SK-N-SH treated with all-trans-retinoic acid at 6 μM for 48 hours (cell line): ENCODE data around the gene ME3.

ENCODE experiments used
- ATAC-seq: fragments of 200-7000 bp; cut with Tn5 transposase; 3 replicates; pipeline ENCODE4 v1.9.1; 2020; ENCODE audit warnings: mild to moderate bottlenecking, moderate library complexity
- ARNTL ChIP-seq: fragments of 450-650 bp; formaldehyde crosslinking; IDR thresholded peaks from 2 replicates; pipeline ENCODE4 v1.5.0; 2020; ENCODE audit warnings: low read depth, mild to moderate bottlenecking, moderate library complexity, borderline replicate concordance
- BACH2 ChIP-seq: fragments of 250-450 bp; sonication (Bioruptor Pico); IDR thresholded peaks from 2 replicates; pipeline ENCODE4 v1.9.0; 2021; ENCODE audit warnings: mild to moderate bottlenecking, borderline replicate concordance
- CREB5 ChIP-seq: fragments of 250-450 bp; sonication (Bioruptor Pico); IDR thresholded peaks from 2 replicates; pipeline ENCODE4 v1.5.1; 2020; ENCODE audit warnings: low read depth, mild to moderate bottlenecking, moderate library complexity
- CSDC2 ChIP-seq: fragments of 250-450 bp; sonication (Bioruptor Pico); IDR thresholded peaks from 2 replicates; pipeline ENCODE4 v1.5.0; 2020; ENCODE audit warnings: mild to moderate bottlenecking, moderate library complexity
- CSRNP3 ChIP-seq: fragments of 250-450 bp; sonication (Bioruptor Pico); IDR thresholded peaks from 2 replicates; pipeline ENCODE4 v1.5.1; 2021; ENCODE audit warnings: mild to moderate bottlenecking, moderate library complexity
- ESRRG ChIP-seq: fragments of 250-450 bp; sonication (Bioruptor Pico); IDR thresholded peaks from 2 replicates; pipeline ENCODE4 v1.6.1; 2021; ENCODE audit warnings: mild to moderate bottlenecking
- GLIS3 ChIP-seq: fragments of 250-450 bp; sonication (Bioruptor Pico); IDR thresholded peaks from 2 replicates; pipeline ENCODE4 v1.5.0; 2020; ENCODE audit warnings: mild to moderate bottlenecking, moderate library complexity
- ISL1 ChIP-seq: fragments of 250-450 bp; sonication (Bioruptor Pico); IDR thresholded peaks from 2 replicates; pipeline ENCODE4 v2.1.2; 2022; ENCODE audit warnings: mild to moderate bottlenecking, moderate library complexity
- OSR1 ChIP-seq: fragments of 250-450 bp; sonication (Bioruptor Pico); IDR thresholded peaks from 2 replicates; pipeline ENCODE4 v1.8.0; 2022; ENCODE audit warnings: moderate library complexity, mild to moderate bottlenecking, inconsistent platforms
- POU6F1 ChIP-seq: fragments of 250-450 bp; sonication (Bioruptor Pico); IDR thresholded peaks from 2 replicates; pipeline ENCODE4 v1.8.0; 2021; ENCODE audit warnings: low read depth, mild to moderate bottlenecking, moderate library complexity, borderline replicate concordance
- PPARA ChIP-seq: fragments of 250-450 bp; sonication (Bioruptor Pico); IDR thresholded peaks from 2 replicates; pipeline ENCODE4 v1.5.0; 2020; ENCODE audit warnings: mild to moderate bottlenecking, borderline replicate concordance
- SNAI2 ChIP-seq: fragments of 250-450 bp; sonication (Bioruptor Pico); IDR thresholded peaks from 2 replicates; pipeline ENCODE4 v1.5.0; 2020; ENCODE audit warnings: mild to moderate bottlenecking, moderate library complexity
- TCF4 ChIP-seq: fragments of 250-450 bp; sonication (Bioruptor Pico); IDR thresholded peaks from 2 replicates; pipeline ENCODE4 v1.8.0; 2021; ENCODE audit warnings: mild to moderate bottlenecking, moderate library complexity, borderline replicate concordance
- TOX ChIP-seq: fragments of 250-450 bp; sonication (Bioruptor Pico); IDR thresholded peaks from 2 replicates; pipeline ENCODE4 v1.8.0; 2021; ENCODE audit warnings: mild to moderate bottlenecking, moderate library complexity, borderline replicate concordance
- TSHZ2 ChIP-seq: fragments of 250-450 bp; sonication (Bioruptor Pico); IDR thresholded peaks from 2 replicates; pipeline ENCODE4 v1.5.0; 2020; ENCODE audit warnings: mild to moderate bottlenecking, moderate library complexity
- ZC3H10 ChIP-seq: fragments of 250-450 bp; sonication (Bioruptor Pico); IDR thresholded peaks from 2 replicates; pipeline ENCODE4 v1.5.1; 2021; ENCODE audit warnings: mild to moderate bottlenecking, moderate library complexity
- ZFP3 ChIP-seq: fragments of 250-450 bp; sonication (Bioruptor Pico); IDR thresholded peaks from 2 replicates; pipeline ENCODE4 v1.5.0; 2020; ENCODE audit warnings: mild to moderate bottlenecking, moderate library complexity
- ZFP30 ChIP-seq: fragments of 450-650 bp; formaldehyde crosslinking; IDR thresholded peaks from 2 replicates; pipeline ENCODE4 v1.5.0; 2022; ENCODE audit warnings: mild to moderate bottlenecking, moderate library complexity
- ZNF565 ChIP-seq: fragments of 450-650 bp; formaldehyde crosslinking; conservative IDR thresholded peaks from 2 replicates; pipeline ENCODE4 v1.5.0; 2020; ENCODE audit warnings: low read depth, mild to moderate bottlenecking, moderate library complexity
- ZNF70 ChIP-seq: fragments of 450-650 bp; formaldehyde crosslinking; IDR thresholded peaks from 2 replicates; pipeline ENCODE4 v1.5.0; 2020; ENCODE audit warnings: mild to moderate bottlenecking, moderate library complexity
- ZNF8 ChIP-seq: fragments of 450-650 bp; formaldehyde crosslinking; IDR thresholded peaks from 2 replicates; pipeline ENCODE4 v1.5.0; 2020; ENCODE audit warnings: mild to moderate bottlenecking, moderate library complexity

The ME3 gene

GRCh38 chr11:86639137-86639536 lies 33.3 kb downstream of the ME3 start:
- TF ChIP-seq ZFP3 (CRISPR knock-in tag) (no peak), TOX (CRISPR knock-in tag) (no peak), OSR1 (CRISPR knock-in tag) (no peak), ZC3H10 (CRISPR knock-in tag) (no peak), SNAI2 (CRISPR knock-in tag) (no peak), TCF4 (CRISPR knock-in tag) (no peak), ZNF70 (CRISPR knock-in tag) (no peak), TSHZ2 (CRISPR knock-in tag) (no peak)
- ATAC-seq, result no peak

- TF ChIP-seq CREB5 (CRISPR knock-in tag) (no peak), GLIS3 (CRISPR knock-in tag) (no peak), ISL1 (no peak), POU6F1 (CRISPR knock-in tag) (no peak), ZNF8 (CRISPR knock-in tag) (no peak), PPARA (no peak), ESRRG (CRISPR knock-in tag) (no peak)
- no peak for ATAC-seq
Observed at GRCh38 chr11:86638673-86639072, 33.7 kb downstream of the ME3 start.

- TF ChIP-seq ZNF8 (CRISPR knock-in tag) (no peak), CSRNP3 (CRISPR knock-in tag) (no peak), ZC3H10 (CRISPR knock-in tag) (no peak), TCF4 (CRISPR knock-in tag) (no peak), ISL1 (no peak), POU6F1 (CRISPR knock-in tag) (no peak), CREB5 (CRISPR knock-in tag) (no peak), ZNF70 (CRISPR knock-in tag) (no peak), ZFP3 (CRISPR knock-in tag) (no peak), PPARA (no peak), OSR1 (CRISPR knock-in tag) (no peak), ARNTL (CRISPR knock-in tag) (no peak), CSDC2 (CRISPR knock-in tag) (no peak), ZFP30 (CRISPR knock-in tag) (no peak), TSHZ2 (CRISPR knock-in tag) (no peak), ZNF565 (CRISPR knock-in tag) (no peak), BACH2 (CRISPR knock-in tag) (no peak), TOX (CRISPR knock-in tag) (no peak)
Observed at GRCh38 chr11:86637988-86638387, 34.4 kb downstream of the ME3 start.

More at GRCh38 chr11:86637988-86638387, 34.4 kb downstream of the ME3 start:
- no peak for ATAC-seq
